GM12875 (cell line): ENCODE measurements around the gene MFSD2A.

Source experiments
- H3K4me3 ChIP-seq: one replicate; pipeline ENCODE4 v1.5.1; 2011; ENCODE audit warnings: low read depth, low read length, control low read depth
- TF ChIP-seq, protein P1 (sequence below): IDR thresholded peaks from 2 replicates; pipeline ENCODE4 v1.5.1; 2011; ENCODE audit warnings: low read depth, mild to moderate bottlenecking, control low read depth, inconsistent platforms, low read length, moderate library complexity, borderline replicate concordance; ENCODE audit not compliant: insufficient read depth

MFSD2A gene

DNA sequence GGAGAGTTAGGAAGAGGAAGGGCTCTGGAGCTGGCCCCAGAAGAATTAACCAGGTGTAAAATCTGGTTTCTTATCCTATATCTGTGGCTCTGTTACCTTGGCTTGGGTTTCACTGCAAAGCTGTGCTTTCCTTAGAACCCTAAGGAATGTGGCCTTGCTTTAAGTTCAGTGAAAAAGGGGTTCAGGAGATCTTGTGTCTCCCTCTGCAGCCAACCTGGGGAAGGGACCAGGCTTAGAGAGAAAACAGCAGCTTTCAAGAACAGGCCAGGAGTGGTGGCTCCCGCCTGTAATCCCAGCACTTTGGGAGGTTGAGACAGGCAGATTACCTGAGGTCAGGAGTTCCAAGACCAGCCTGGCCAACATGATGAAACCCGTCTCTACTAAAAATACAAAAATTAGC is 37.1 kb upstream of the MFSD2A start:
- TF ChIP-seq, protein P1, sequence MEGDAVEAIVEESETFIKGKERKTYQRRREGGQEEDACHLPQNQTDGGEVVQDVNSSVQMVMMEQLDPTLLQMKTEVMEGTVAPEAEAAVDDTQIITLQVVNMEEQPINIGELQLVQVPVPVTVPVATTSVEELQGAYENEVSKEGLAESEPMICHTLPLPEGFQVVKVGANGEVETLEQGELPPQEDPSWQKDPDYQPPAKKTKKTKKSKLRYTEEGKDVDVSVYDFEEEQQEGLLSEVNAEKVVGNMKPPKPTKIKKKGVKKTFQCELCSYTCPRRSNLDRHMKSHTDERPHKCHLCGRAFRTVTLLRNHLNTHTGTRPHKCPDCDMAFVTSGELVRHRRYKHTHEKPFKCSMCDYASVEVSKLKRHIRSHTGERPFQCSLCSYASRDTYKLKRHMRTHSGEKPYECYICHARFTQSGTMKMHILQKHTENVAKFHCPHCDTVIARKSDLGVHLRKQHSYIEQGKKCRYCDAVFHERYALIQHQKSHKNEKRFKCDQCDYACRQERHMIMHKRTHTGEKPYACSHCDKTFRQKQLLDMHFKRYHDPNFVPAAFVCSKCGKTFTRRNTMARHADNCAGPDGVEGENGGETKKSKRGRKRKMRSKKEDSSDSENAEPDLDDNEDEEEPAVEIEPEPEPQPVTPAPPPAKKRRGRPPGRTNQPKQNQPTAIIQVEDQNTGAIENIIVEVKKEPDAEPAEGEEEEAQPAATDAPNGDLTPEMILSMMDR, result no peak
- no peak overlapping the region for H3K4me3 ChIP-seq

DNA sequence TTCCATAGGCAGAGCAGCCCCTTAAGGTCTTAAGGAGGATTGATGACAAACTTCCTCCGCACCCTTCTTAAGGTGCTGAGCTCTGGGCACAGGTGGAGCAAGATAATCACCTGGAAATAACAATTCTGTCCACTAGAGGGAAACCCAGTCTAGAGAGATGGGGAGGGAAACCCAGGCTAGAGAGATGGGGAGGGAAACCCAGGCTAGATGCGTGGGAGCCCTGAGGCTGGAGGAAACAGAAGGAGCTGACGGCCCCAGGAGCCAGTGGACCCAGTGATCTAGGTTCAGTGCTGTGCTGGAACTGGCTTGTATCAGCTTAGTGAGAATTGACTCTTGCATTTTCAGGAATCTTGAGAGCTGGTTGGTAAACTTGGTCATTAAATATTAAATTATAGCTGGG is 35.4 kb upstream of the MFSD2A start:
- no peak overlapping the region for H3K4me3 ChIP-seq
- TF ChIP-seq, protein P1, result peak; percentile 52; the same call in 1 of the 2 replicates

DNA sequence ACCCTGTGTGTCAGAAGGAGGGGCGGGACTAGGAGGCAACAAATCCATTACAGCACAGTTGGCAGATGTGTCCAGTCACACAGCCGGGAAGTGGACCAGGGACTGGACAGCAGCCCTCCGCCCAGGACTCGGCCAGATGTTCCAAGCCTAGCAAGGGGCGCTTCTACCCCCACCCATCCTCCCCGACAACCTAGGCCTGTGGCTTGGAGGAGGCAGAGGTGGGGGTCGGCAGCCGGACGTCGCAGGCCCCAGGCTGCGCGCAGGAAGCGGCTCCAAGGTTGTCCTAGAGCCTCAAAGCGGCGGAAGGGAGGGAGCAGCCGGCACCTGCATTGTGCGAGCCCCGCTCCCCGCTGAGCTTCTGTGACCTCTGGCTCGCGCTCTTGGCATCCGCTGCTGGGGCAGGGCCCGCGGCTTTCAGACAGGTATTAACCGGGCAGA is 32.7 kb upstream of the MFSD2A start:
- no peak overlapping the region for H3K4me3 ChIP-seq
- TF ChIP-seq, protein P1, result no peak

DNA sequence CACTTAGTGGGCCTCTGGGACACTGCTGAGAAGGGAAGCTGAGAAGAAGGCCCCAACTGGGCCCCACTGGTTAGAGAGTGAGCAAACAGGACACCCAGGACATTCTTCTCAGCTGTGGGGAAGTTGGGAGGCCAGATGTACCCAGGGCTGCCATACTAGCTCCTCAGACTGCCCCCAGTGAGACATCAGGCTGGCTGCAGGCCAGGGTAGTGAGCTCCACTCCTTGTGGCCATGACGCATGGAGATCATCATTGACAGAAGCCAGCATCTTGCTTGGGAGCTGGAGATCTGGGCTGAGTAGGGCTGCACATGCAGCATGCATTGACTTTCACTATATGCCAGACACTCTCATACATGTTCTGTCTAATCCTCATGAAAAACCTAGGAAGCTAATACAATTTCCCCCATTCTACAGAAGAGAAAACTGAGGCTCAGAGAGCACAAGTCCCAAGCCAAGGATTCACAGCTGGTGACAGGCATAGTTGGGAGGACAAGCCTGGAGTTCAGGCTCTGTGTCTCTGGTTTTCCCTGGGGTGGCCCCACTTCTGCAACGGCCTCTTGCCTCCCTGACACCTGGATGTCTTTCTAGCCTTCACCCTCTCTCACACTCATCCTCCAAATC is 29.1 kb upstream of the MFSD2A start:
- TF ChIP-seq, protein P1, result no peak
- no peak overlapping the region for H3K4me3 ChIP-seq

DNA sequence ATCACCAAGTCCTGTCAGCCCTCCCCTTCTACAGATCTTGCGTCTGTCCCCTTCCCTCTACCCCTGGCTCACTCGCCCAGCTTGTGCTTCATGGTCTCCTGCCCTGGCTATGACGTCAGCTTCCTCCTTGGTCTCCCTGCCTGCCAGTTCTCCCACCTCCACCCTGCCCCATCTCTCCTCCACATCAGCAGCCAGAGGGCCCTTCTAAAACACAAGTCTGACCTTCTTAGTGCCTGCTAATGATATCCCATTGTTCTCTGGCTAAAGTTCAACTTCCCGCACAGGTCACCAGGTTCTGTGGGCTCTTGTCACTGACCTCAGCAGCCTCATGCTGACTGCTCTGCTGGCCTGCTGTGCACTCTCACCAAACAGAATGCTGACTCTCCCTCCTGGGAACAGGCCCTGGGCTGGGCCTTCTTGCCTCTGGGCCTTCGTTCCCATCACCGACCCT is 28.6 kb upstream of the MFSD2A start:
- TF ChIP-seq, protein P1, result no peak
- H3K4me3 ChIP-seq, result no peak overlapping the region

DNA sequence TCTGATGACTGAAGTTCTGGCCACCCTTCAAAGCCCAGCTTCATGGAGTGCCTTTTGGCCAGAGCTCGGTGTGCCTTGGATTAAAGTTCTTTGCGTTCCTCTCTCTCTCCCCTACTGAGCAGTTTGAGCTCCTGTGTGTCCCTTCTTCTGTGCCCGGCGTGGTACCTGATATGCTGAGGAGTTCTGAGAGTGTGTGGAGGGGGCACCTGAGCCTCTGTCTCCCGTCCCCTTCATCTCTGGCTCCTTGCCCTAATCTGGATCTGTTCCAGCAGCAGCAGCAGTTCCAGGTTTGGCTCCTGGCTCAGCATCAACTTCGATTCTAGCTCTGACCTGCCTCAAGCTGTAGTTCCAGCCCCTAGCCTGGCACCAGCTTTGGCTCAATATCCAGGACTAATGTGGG is 28.1 kb upstream of the MFSD2A start:
- TF ChIP-seq, protein P1, result no peak
- H3K4me3 ChIP-seq, result no peak overlapping the region

DNA sequence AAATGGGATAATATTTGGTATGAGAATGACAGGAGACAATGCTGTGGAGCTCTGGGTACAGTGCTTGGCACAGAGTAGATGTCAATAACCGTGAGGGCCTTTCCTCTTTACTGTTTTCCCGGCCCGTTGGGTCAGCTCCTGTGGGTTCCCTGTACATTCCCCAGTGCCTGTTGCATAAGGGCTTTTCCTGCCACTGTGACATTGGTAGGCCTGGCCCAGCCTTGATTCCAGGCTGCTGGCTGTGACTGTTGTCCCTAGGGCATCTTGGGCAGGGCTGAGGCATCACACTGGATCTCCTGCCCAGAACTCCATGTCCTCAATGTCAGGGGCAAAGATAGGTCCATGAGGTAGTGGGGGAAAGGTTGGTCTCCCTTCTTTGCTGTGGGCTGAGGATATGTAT is 27.4 kb upstream of the MFSD2A start:
- no peak overlapping the region for H3K4me3 ChIP-seq
- TF ChIP-seq, protein P1, result no peak
